Activated T-cell treated with anti-CD3 and anti-CD28 coated beads, Interleukin-2, amount 50 U/mL, for 4 hours (primary cell): ENCODE measurements around the gene GNG8. TPM values are rescaled to one million over a fixed set of nuclear protein-coding genes. Genes with fewer than 3 reads are reported as not detected.

Source experiments
- ATAC-seq, 2 donors: fragments of 200-7000 bp; cut with Tn5 transposase; one replicate each; pipeline ENCODE4 v1.10.0; 2021
- DNase-seq: peaks from one replicate; pipeline ENCODE4 v3.0.0-alpha.2; 2020
- H3K27me3 Mint-ChIP-seq: one replicate; pipeline ENCODE4 v1.8.0; 2021; ENCODE audit warnings: low read depth, mixed read lengths
- H3K36me3 Mint-ChIP-seq: one replicate; pipeline ENCODE4 v1.8.0; 2022; ENCODE audit warnings: mixed read lengths; ENCODE audit not compliant: insufficient read depth
- H3K4me1 Mint-ChIP-seq: one replicate; pipeline ENCODE4 v1.8.0; 2021; ENCODE audit warnings: low read depth, mixed read lengths
- H3K4me3 Mint-ChIP-seq: one replicate; pipeline ENCODE4 v1.8.0; 2021; ENCODE audit warnings: mild to moderate bottlenecking, moderate library complexity, mixed read lengths
- H3K9me3 Mint-ChIP-seq: one replicate; pipeline ENCODE4 v1.8.0; 2021; ENCODE audit warnings: mixed read lengths
- total RNA-seq, 3 donors: library from RNA; stranded (reverse); gene quantifications; one replicate each; pipeline ENCODE4 v1.2.1, GENCODE V29; 2021

The GNG8 gene
- total RNA-seq, 3 donors from 2014 or later: 1.5 to 2.6 (median 2.4) TPM

- Mint-ChIP-seq H3K36me3 (no peaks in the 10 kb centered on the region), H3K27me3 (peaks cover 49% of the 10 kb centered on the region), H3K4me3 (no peak overlapping the region), H3K4me1 (peaks cover 9% of the 10 kb centered on the region), H3K9me3 (no peaks in the 10 kb centered on the region)
- DNase-seq (no peak), ATAC-seq (no peak)
Measured at GRCh38 chr19:46656541-46656940, 20.5 kb upstream of the GNG8 start.

GRCh38 chr19:46654621-46655152 is 18.7 kb upstream of the GNG8 start:
- H3K4me3 Mint-ChIP-seq: no peak overlapping the region
- peaks cover 60% of the 10 kb centered on the region for H3K27me3 Mint-ChIP-seq
- H3K4me1 Mint-ChIP-seq: peaks cover 3% of the 10 kb centered on the region
- H3K36me3 Mint-ChIP-seq: no peaks in the 10 kb centered on the region
- ATAC-seq: no peak
- no peaks in the 10 kb centered on the region for H3K9me3 Mint-ChIP-seq
- no peak for DNase-seq

GRCh38 chr19:46650445-46650844 is 14.4 kb upstream of the GNG8 start:
- ATAC-seq (no peak), DNase-seq (no peak)
- no peaks in the 10 kb centered on the region for H3K36me3 Mint-ChIP-seq
- peaks cover 2% of the 10 kb centered on the region for H3K9me3 Mint-ChIP-seq
- H3K4me3 Mint-ChIP-seq: no peak overlapping the region
- H3K27me3 Mint-ChIP-seq: peaks cover 58% of the 10 kb centered on the region
- H3K4me1 Mint-ChIP-seq: peaks cover 8% of the 10 kb centered on the region

GRCh38 chr19:46648961-46649960 is 13.3 kb upstream of the GNG8 start:
- H3K36me3 Mint-ChIP-seq: no peaks in the 10 kb centered on the region
- no peak overlapping the region for H3K4me3 Mint-ChIP-seq
- DNase-seq (no peak), ATAC-seq (peak; percentile 25 to 32)
- H3K4me1 Mint-ChIP-seq: peaks cover 8% of the 10 kb centered on the region
- H3K9me3 Mint-ChIP-seq: peaks cover 2% of the 10 kb centered on the region
- H3K27me3 Mint-ChIP-seq: peaks cover 51% of the 10 kb centered on the region

GRCh38 chr19:46648060-46648960 is 12.3 kb upstream of the GNG8 start:
- DNase-seq: no peak
- peak; percentile 62 to 69 for ATAC-seq
- no peak overlapping the region for H3K4me3 Mint-ChIP-seq
- H3K4me1 Mint-ChIP-seq: peaks cover 8% of the 10 kb centered on the region
- H3K36me3 Mint-ChIP-seq: no peaks in the 10 kb centered on the region
- peaks cover 43% of the 10 kb centered on the region for H3K27me3 Mint-ChIP-seq
- peaks cover 2% of the 10 kb centered on the region for H3K9me3 Mint-ChIP-seq

- ATAC-seq: no peak
- Mint-ChIP-seq H3K4me3 (no peak overlapping the region), H3K4me1 (peaks cover 8% of the 10 kb centered on the region), H3K36me3 (no peaks in the 10 kb centered on the region), H3K9me3 (peaks cover 2% of the 10 kb centered on the region), H3K27me3 (peaks cover 36% of the 10 kb centered on the region)
- DNase-seq: no peak
Measured at GRCh38 chr19:46646402-46646801, 10.4 kb upstream of the GNG8 start.

GRCh38 chr19:46644720-46645119 is 8.7 kb upstream of the GNG8 start:
- Mint-ChIP-seq H3K4me3 (no peak overlapping the region), H3K36me3 (no peaks in the 10 kb centered on the region), H3K4me1 (peaks cover 13% of the 10 kb centered on the region), H3K27me3 (peaks cover 28% of the 10 kb centered on the region), H3K9me3 (peaks cover 2% of the 10 kb centered on the region)
- no peak for DNase-seq
- ATAC-seq: no peak

GRCh38 chr19:46640656-46641055 is 4.7 kb upstream of the GNG8 start:
- Mint-ChIP-seq H3K36me3 (no peaks in the 10 kb centered on the region), H3K4me1 (peaks cover 10% of the 10 kb centered on the region), H3K9me3 (peaks cover 1% of the 10 kb centered on the region), H3K4me3 (peak overlapping the region; percentile 24), H3K27me3 (peaks cover 16% of the 10 kb centered on the region)
- ATAC-seq (no peak), DNase-seq (no peak)

GRCh38 chr19:46639358-46640182 is 3.6 kb upstream of the GNG8 start:
- Mint-ChIP-seq H3K4me1 (peaks cover 13% of the 10 kb centered on the region), H3K36me3 (no peaks in the 10 kb centered on the region), H3K9me3 (no peaks in the 10 kb centered on the region), H3K4me3 (no peak overlapping the region), H3K27me3 (peaks cover 11% of the 10 kb centered on the region)
- ATAC-seq (no peak), DNase-seq (no peak)

- Mint-ChIP-seq H3K9me3 (no peaks in the 10 kb centered on the region), H3K27me3 (peaks cover 6% of the 10 kb centered on the region), H3K36me3 (no peaks in the 10 kb centered on the region), H3K4me3 (no peak overlapping the region), H3K4me1 (peaks cover 24% of the 10 kb centered on the region)
- ATAC-seq: no peak
- no peak for DNase-seq
Measured at GRCh38 chr19:46637224-46637623, 1.2 kb upstream of the GNG8 start.

- ATAC-seq: no peak
- Mint-ChIP-seq H3K9me3 (no peaks in the 10 kb centered on the region), H3K4me3 (peak overlapping the region; percentile 40), H3K36me3 (no peaks in the 10 kb centered on the region), H3K4me1 (peaks cover 18% of the 10 kb centered on the region), H3K27me3 (peaks cover 3% of the 10 kb centered on the region)
- DNase-seq: no peak
Measured at GRCh38 chr19:46634656-46635218, 1.3 kb downstream of the GNG8 start.

GRCh38 chr19:46634045-46634655 is 1.9 kb downstream of the GNG8 start:
- Mint-ChIP-seq H3K9me3 (no peaks in the 10 kb centered on the region), H3K4me3 (peak overlapping the region; percentile 65), H3K4me1 (peaks cover 17% of the 10 kb centered on the region), H3K36me3 (no peaks in the 10 kb centered on the region), H3K27me3 (peaks cover 3% of the 10 kb centered on the region)
- ATAC-seq (peak; percentile 49 to 53), DNase-seq (peak; percentile 95)

GRCh38 chr19:46633130-46633529 is 2.9 kb downstream of the GNG8 start:
- Mint-ChIP-seq H3K4me3 (peak overlapping the region; percentile 65), H3K27me3 (peaks cover 3% of the 10 kb centered on the region), H3K36me3 (no peaks in the 10 kb centered on the region), H3K4me1 (peaks cover 21% of the 10 kb centered on the region), H3K9me3 (no peaks in the 10 kb centered on the region)
- no peak for DNase-seq
- ATAC-seq: no peak
